ENCODE results near the gene MRGPRG.

GRCh38 chr11:3219281-3219892 lies 774 bp upstream of the MRGPRG start:
- TF ChIP-seq CTCF (conservative IDR thresholded peaks at IDR 0.05; ENCODE audit: low read depth, low read length), result no peak
- no peak for TF ChIP-seq EZH2 (IDR thresholded peaks at IDR 0.05; ENCODE audit: low read length, unreplicated experiment)
- TF ChIP-seq EZH2phosphoT487 (IDR thresholded peaks at IDR 0.05; ENCODE audit: borderline replicate concordance, low read length), result no peak

All from PC-3 (cell line).